ENCODE results near the gene PITPNB.
A peak's percentile ranks its signal among the peaks of the same experiment; 100 is the strongest.

PITPNB gene

GRCh38 chr22:27874764-27875163 lies 44.3 kb downstream of the PITPNB start:
- no peak for TF ChIP-seq CTCF (conservative IDR thresholded peaks at IDR 0.05; ENCODE audit: control insufficient read depth, insufficient read depth, low read depth, low read length)
- no peak for DNase-seq (ENCODE audit: low read depth)
- H3K4me3 ChIP-seq (ENCODE audit: control insufficient read depth, low read depth, low read length), result no peak overlapping the region

GRCh38 chr22:27874185-27874584 lies 44.9 kb downstream of the PITPNB start:
- H3K4me3 ChIP-seq (ENCODE audit: control insufficient read depth, low read depth, low read length), result no peak overlapping the region
- TF ChIP-seq CTCF (conservative IDR thresholded peaks at IDR 0.05; ENCODE audit: control insufficient read depth, insufficient read depth, low read depth, low read length), result no peak
- peak; percentile 12 for DNase-seq (ENCODE audit: low read depth)

GRCh38 chr22:27873472-27873871 lies 45.6 kb downstream of the PITPNB start:
- no peak overlapping the region for H3K4me3 ChIP-seq (ENCODE audit: control insufficient read depth, low read depth, low read length)
- DNase-seq (ENCODE audit: low read depth), result no peak

GRCh38 chr22:27872488-27872887 lies 46.6 kb downstream of the PITPNB start:
- no peak overlapping the region for H3K4me3 ChIP-seq (ENCODE audit: control insufficient read depth, low read depth, low read length)
- no peak for DNase-seq (ENCODE audit: low read depth)
- no peak for TF ChIP-seq CTCF (conservative IDR thresholded peaks at IDR 0.05; ENCODE audit: control insufficient read depth, insufficient read depth, low read depth, low read length)

More at GRCh38 chr22:27873472-27873871, 45.6 kb downstream of the PITPNB start:
- TF ChIP-seq CTCF (conservative IDR thresholded peaks at IDR 0.05; ENCODE audit: control insufficient read depth, insufficient read depth, low read depth, low read length), result no peak

GRCh38 chr22:27871306-27872014 lies 47.6 kb downstream of the PITPNB start:
- no peak overlapping the region for H3K4me3 ChIP-seq (ENCODE audit: control insufficient read depth, low read depth, low read length)
- no peak for TF ChIP-seq CTCF (conservative IDR thresholded peaks at IDR 0.05; ENCODE audit: control insufficient read depth, insufficient read depth, low read depth, low read length)
- DNase-seq (ENCODE audit: low read depth), result no peak

GRCh38 chr22:27870234-27871191 lies 48.5 kb downstream of the PITPNB start:
- TF ChIP-seq CTCF (conservative IDR thresholded peaks at IDR 0.05; ENCODE audit: control insufficient read depth, insufficient read depth, low read depth, low read length), result no peak
- DNase-seq (ENCODE audit: low read depth), result no peak
- no peak overlapping the region for H3K4me3 ChIP-seq (ENCODE audit: control insufficient read depth, low read depth, low read length)

Measured in fibroblast of mammary gland (primary cell).